Hematopoietic multipotent progenitor cell treated with erythropoietin and hydrocortisone succinate and interleukin-3 and kit ligand, for 17 days (in vitro differentiated cells): ENCODE measurements around the gene CLCN2.

Experiments used
- DNase-seq: peaks from one replicate; pipeline ENCODE4 v3.0.0-alpha.2; 2015; ENCODE audit warnings: low spot score

CLCN2 gene

GRCh38 chr3:184296616-184297015, 64.8 kb downstream of the CLCN2 start:
- no peak for DNase-seq
